ENCODE data around the gene BCKDHB.
"Not testable (repeated sequence)": the region's sequence is repeated elsewhere in the genome, so short reads cannot be mapped to it uniquely, and the experiment has no call there.

Gene BCKDHB

DNA sequence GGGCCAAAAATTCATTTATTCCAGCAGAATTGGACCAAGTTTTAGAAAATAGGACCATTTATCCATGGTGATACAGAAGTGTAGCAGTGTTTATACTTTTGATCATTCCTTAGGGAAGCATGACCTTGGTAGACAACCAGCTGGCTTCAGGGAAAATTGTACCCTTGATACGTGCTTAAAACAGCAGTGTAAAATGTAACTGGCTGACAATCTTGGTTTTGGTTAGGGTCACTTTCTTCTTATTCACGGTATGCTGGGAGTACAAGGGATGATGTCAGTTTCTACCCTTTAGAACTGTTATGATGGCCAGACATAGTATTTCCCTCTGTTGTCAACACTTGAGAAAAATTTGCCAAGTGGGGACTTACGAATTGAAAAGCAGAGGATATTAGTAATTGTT lies 157.1 kb downstream of the BCKDHB start:
- no peak for DNase-seq (ENCODE audit: low spot score)

DNA sequence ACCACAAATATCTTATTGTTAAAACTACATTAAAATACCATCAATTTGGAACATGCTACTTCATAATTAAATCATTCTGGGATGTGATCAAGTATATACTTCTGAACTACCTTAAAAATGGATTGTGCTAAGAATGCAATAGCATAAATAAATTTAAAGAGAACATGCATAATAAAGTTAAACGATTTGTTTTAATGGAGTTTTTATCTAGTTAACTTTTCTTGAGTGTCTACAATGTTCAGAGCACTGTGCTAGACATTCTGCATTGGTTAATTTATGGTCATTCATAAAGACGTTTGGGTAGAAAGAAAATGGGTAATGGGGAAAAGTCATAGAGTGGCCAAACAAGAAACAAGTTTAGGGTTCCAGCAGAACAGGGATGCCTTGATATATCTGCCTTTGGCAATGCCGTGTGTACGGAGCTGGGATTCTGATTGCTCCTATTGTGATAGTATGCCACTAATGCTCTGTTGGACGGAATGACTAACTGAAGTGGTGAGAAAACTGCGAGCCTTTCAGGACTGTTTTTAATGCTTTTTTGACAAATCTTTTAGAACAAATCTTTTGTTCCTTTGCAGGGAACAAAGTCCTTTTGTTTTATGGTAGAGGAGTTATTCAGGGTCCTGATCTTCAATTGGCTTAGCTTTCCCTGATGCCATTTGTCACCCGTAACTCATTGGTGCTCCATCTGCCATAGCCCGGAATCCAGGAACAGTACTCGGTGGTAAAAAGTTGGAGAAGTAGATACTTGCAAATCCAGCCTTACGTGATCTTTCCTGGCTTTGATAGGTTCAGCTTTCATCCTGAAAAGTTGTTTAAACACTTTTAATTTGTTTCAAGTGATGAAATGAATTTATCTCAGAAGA lies 162.6 kb downstream of the BCKDHB start:
- DNase-seq (ENCODE audit: low spot score): no peak

DNA sequence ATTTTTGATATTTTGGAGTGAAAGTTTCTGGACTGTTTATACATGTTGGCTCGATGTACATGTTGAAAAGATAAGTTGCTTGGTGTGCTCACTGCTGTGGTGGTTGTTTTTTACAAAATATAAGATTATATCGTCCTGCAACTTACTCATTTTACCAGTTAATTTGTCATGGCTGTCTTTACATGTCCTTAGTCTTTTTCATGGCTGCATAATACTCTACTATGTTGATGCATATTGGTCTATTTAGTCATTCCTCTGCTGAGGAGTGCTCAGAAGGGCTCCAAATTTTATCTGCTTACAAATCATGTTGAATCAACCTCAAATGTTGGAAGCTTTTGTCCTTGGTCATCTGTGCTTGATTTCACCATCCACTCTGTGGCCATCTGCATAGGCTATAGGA lies 164.6 kb downstream of the BCKDHB start:
- DNase-seq (ENCODE audit: low spot score): no peak

DNA sequence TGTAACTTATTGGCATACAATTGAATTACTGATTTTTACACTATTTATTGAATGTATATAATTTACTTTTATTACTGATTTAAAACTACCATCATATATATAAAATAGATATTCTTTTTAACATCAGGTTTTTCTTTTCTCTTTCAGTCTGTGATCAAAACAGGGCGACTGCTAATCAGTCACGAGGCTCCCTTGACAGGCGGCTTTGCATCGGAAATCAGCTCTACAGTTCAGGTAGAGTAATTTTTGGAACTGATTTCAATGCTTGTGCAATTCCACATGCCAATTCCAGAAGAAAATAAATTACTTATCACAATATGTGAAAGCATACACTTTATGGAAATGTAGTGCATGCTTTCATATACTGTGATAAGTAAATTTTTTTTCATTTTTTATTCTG lies 166.5 kb downstream of the BCKDHB start:
- no peak for DNase-seq (ENCODE audit: low spot score)

DNA sequence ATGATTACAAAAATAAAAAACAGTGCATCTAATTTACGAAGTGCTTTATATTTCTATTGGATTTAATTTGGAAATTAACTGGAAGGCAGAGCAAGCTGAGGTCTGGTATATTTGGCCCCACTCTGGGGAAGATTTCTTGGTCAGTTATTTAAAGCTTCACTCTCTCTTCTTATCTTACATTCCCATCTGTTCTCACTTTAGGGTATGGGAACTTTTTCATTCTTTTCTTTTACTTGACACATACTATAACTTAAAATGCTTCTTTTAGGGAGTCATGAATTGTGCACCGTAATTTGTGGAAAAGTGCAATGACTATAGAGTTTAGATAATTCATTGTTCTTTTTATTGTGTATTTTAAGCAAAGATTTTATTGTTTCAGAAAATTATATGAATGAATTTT lies 170.4 kb downstream of the BCKDHB start:
- no peak for DNase-seq (ENCODE audit: low spot score)

DNA sequence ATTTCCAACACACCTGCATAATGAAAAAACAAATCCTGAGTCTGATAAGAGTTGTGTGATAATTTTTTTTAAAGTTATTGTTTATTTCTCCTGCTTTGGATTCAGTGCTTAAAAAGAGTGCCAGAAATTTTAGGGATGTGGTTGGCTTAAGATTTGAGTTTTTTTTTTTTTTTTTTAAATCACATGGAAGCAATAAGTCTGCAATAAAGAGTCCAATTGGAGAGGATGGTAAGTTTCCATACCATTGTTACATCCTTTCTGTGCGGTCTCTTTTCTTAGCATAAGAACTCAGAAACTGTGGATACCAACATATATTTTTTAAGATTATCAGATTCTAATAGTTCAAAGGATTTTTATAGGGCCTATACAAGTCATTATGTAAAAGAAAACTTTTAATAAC lies 171.0 kb downstream of the BCKDHB start:
- no peak for DNase-seq (ENCODE audit: low spot score)

DNA sequence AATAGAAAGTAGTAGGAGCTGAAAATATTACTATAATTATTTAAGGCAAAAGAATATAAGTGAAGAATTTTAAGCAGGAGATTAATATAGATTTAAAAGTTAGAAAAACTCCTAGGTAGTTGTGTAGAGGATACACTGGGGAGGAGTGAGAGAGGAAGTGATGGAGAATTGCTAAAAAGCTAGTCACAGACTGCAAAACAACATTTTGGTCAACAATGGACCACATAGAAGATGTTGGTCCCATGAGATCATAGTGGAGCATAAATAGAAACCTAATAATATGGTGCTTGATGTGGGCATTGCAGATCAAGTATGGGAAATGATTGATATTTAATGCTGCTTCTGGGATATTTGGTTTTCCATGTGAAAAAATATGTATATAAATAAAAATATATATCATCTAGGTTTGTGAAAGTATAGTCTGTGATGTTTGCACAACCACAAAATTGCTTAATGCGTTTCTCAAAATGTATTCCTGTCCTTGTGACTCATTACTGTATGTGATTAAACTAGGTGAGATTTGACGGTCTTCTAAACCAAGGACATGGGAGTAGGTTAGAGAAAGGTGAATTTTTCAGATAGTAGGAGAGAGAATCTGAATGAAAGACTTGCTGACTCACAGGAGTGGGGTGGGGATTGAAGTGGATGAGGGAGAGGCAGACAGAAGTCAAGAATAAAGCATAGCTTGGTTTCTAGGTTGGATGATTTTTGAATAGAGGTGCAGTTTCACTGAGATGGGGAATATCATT lies 174.0 kb downstream of the BCKDHB start:
- DNase-seq (ENCODE audit: low spot score): no peak

DNA sequence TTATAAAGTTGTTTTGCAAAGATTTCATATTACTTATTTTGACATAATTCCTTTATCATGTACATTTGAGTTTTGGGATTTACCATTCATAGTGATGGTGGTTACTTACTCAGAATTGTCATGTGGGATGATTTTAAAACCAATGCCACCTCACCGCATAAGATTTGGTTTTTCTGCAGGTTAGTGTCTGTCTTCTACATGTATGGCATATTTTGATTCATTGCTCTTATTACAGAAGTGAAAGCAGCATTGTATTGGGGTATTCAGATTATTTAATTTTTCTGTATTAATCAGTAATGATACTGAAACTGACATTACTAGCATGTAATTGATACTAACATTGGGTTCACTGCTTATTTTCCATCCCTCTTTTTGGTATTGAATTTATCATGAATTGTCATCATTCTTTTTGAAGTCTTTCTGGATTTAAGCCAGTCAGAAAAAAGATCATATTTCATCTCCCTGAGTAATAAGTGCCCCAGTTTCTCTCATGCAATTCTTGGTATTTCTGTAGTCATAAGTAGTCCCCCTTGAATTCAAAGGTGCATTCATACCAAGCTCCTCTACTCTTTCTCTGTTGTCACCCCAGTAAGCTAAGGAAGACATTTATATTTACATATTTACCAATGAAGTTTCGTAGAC lies 176.6 kb downstream of the BCKDHB start:
- DNase-seq (ENCODE audit: low spot score): no peak

DNA sequence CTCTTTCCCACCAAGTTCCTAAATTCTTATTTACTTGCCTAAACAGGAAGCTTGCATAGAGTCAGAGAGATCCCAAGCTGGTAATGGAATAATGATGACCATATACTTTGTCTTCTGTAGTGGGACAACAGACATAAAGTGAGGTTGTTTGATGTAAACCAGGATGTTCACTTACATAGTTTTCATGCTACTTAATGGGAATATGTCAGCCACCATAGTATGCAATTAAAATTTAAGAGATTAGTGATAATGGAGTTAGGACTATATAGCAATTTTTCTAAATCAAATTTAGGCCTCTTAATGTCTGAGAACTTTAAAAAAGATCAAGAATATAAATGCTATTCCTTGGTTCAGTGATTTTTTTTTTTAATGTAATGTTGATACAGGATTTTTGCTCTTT lies 180.6 kb downstream of the BCKDHB start:
- DNase-seq (ENCODE audit: low spot score): no peak

DNA sequence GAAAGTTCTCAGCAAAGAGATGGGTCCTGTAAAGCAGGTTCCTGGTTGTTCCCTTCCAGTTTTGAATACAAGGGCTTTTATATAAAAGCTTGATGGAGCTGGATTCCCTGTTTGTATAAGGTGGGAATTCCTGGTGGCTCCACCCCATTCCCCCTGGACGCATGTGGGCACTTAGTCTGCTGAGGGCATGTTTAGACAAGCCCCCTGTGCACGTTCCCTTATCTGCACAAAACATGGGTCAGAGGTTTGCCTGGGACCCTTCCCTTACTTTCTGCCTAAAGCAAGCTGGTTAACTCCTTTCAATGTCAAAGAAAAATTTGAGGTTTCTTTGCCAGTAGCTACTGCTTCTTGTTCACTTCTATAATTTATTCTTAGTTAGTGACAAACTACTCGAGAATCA lies 181.1 kb downstream of the BCKDHB start:
- no peak for DNase-seq (ENCODE audit: low spot score)

DNA sequence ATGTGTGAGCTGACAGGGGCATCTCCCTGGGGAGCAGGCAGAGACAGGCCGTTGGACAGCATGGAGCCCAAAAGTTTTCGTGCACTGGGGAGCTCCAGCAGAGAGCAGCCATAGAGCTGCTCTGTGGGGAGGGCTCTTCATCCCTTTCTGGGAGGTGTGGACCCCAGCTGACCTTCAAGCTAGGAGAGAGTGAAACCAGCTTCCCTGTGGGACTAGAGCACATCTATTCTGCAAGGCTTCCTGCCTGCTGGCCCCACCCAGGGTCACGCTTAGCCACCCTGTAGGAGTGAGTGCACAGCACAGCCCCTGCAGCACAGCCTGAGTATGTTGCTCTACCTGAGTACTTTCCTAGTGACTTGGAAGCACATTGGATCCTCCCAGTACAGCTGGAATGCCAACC lies 183.3 kb downstream of the BCKDHB start:
- no peak for DNase-seq (ENCODE audit: low spot score)

DNA sequence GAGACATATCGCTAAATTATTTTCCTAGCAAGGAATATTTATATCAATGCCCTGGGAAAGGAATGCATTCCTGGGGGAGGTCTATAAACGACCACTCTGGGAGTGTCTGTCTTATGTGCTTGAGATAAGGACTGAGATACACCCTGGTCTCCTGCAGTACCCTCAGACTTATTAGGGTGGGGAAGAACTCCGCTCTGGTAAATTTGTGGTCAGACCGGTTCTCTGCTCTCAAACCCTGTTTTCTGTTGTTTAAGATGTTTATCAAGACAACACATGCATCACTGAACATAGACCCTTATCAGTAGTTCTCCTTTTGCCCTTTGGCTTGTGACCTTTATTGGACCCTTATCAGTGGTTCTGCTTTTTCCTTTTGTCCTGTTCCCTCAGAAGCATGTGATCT lies 188.1 kb downstream of the BCKDHB start:
- DNase-seq (ENCODE audit: low spot score): not testable (repeated sequence)

DNA sequence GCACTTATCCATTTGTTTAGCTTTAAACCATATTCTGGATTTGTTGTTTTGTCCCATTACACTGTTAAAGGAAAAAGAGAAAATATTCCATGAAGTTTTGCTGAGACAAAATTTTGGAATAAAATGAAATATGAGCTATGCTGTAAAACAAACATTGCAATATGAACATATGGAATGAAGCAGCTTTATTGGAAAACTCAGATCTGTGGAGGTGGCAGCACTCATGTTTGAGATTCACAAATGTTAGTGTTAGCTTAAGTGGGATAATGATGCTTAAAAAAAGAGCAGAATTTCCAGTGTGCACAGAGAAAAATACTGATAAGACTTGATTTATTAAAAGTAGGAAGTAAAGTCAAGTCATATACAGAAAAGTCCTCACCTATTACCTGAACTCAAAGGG lies 196.2 kb downstream of the BCKDHB start:
- no peak for DNase-seq (ENCODE audit: low spot score)

DNA sequence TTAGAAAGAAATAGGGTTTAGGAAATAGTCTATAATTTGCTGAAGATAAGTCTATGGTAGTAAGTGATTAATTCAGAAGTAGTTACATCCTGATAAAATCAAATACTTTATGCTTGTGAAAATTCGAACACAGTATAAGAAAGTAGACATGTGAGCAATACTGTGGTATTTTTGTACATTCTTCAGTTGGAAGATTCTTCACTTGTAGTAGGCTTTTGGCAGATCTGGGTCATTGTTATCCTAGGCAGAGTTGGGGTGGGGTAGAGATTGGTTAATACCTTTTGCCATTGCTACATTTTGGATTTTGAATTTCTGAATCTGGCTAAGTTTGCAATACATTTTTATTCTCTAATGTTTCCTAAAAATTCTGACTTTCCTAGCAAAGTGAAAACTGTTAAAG lies 197.5 kb downstream of the BCKDHB start:
- DNase-seq (ENCODE audit: low spot score): no peak

DNA sequence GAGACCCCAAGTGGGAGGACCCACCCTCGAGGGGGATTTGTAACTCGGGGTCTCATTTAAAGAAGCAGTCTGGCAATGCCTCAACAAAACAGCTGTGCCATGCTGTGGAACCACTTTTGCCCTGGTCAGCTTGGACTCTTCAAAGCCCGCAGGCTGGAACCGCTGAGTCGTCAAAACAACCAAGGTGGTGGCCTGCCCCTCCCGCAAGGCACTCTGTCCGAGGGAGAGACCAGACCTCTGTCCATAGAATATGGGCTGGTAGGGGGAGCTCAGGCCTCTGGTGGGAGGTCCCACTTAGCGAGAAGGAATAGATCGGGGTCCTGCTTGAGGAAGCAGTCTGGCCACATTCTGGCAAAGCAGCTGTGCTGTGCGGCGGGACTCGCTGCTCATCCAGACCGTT lies 208.1 kb downstream of the BCKDHB start:
- no peak for DNase-seq (ENCODE audit: low spot score)

DNA sequence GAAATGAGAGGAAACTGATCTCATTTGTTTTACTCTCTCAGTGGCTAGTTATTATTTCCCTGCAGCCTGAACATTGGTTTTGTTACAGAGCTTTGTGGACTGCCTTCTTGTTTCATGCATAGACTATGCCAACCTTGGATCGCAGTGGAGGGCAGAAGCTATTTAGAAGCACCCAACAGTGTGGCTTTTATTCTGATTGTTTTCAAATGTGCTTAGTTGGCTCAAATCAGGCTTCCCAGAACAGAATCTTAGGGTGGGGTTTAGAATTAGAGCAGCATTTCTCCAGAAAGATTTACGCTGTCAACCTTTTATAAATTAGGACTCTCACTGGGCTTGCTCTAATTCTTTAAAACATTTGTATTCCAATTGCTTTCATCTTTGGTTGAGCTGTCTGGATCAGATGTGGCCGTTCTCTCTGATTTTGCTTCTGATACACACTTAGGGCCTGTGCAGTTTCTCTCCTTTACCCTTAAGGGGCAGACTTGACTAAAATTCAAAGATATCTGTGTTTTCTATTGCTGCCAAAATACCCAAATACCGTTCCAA lies 210.3 kb downstream of the BCKDHB start:
- DNase-seq (ENCODE audit: low spot score): no peak

DNA sequence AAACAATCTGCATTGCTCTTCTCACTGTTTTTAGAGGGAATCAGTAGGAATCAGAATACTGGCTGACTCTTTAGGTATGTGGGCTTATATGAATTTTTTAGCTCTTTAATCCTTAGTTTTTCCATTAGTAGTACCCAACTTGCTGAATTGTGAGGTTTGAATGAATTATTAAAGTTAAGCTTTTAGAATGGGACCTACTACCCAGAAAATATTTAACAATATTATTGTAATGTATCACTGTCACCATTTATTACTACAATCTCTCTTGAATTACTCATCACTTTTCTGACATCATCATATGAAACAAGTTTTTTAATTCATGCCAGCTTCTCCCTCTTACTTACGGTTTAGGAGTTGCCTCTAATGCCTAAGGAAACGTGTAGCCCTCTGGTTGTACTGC lies 212.7 kb downstream of the BCKDHB start:
- DNase-seq (ENCODE audit: low spot score): no peak

DNA sequence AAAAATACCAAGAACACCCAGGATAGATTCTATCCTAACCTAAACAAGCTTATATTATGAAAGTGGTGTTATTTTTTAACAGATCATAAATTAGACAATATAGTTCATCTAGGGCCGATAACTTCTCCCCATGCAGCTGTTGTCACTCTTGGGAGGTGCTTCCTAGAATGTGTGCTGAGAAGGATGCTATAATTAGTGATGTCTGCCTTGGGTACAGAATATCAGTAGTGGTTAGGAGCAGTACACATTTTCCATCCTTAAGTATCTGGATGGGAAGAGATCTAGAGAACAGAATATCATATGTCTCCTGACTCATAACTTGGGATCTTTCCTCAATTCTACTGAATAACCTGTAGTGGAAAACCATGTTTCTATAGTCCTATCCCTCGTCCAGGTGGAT lies 214.5 kb downstream of the BCKDHB start:
- no peak for DNase-seq (ENCODE audit: low spot score)

DNA sequence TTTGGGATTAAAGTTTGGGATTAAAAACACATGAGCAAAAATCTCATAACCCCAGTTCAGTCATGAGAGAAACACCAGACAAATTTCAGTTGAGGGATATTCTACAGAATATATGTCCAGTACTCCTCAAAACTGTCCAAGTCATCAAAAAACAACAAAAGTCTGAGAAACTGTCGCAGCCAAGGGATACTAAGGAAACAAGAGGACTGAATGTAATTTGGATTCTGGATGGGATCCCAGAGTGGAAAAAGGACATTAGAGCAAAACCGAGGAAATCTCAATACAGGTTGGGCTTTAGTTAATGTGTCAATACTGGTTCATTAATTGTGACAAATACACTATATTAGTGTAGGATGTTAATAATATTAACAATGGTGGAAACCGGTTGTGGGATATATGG lies 219.3 kb downstream of the BCKDHB start:
- DNase-seq (ENCODE audit: low spot score): no peak

DNA sequence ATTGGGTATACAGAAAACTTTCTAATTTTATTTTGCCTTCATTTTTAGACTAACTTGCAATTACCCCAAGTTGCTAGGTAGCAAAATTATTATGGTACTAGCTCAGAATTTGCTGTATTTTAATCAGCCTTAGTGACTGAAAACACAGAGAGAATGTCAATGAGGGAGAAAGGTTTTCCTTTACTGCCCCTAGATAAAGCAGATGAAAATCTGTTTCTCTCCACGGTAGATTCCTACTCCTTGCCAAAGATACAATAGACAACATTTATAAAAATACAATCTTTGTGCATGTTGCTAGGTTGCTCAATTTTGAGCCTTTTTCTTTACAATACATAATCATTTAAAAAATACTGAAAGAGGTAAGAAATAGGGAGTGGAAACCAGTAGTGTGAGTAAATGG lies 222.2 kb downstream of the BCKDHB start:
- no peak for DNase-seq (ENCODE audit: low spot score)

DNA sequence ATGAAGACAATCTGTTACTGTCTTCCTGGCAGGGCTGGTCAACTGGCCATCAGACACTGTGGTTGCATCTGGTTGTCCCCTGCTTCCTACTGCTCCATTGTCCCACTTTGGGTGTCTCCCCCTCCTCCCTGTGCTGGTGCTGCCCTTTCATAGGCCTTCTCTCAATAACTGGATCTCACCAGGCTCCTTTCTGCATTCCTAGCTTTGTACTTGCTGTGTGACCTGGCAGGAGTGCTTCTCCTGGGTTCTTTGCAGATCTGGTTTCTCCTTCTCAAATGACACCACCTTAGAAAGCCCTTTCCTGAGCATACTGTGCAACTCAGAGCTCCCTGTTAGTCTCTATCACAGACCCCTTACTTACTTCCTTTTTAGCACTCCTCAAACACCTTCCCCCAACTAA lies 223.0 kb downstream of the BCKDHB start:
- no peak for DNase-seq (ENCODE audit: low spot score)

DNA sequence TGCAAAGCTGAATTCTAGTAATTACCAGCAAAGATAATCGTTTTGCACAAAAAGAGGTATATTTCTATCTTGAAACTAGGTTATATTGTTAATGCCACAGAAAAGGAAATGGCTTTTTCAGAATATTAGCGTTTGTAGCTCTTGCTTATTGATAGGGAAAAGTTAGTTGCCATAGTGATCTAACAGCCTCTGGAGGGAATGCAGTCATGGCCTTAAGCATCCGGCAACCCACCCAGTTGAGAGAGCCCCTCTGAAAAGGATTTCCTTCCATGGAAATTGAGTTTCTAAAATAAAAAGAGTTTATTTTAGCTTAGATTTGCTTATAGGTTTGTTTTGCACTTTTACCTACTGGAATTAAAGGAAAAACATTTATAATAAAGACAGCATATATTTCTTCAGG lies 224.5 kb downstream of the BCKDHB start:
- no peak for DNase-seq (ENCODE audit: low spot score)

DNA sequence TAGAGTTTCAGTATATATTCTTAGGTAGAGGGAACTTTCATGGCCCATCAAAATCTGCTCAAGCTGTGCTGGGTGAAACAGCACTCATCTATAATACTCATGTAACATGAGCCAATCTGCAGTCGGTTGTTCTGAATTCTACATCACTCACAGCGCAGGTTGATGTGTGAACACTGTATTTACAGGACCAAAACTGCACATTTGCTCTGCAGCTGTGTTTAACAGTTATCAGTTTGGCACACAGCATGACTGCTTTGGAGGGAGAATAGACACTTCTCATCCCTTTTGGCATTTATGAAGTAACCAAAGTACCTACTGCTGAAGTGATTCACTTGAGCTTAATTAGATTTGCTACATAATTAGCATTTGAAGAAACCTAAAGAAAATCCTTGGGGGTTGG lies 225.1 kb downstream of the BCKDHB start:
- no peak for DNase-seq (ENCODE audit: low spot score)
